DOHH2 (cell line): Measurements from ENCODE around the gene MUC20.
"Not testable (repeated sequence)": the region's sequence is repeated elsewhere in the genome, so short reads cannot be mapped to it uniquely, and the experiment has no call there.

Experiments used
- H3F3A ChIP-seq: fragments of 200-600 bp; sonication (generic), shearing (Covaris generic); 2 replicates; pipeline ENCODE4 v1.6.0; 2016; ENCODE audit warnings: antibody characterized with exemption, mild to moderate bottlenecking; ENCODE audit not compliant: control insufficient read depth, insufficient read depth
- H3K27ac ChIP-seq: fragments of 200-600 bp; sonication (generic); 2 replicates; pipeline ENCODE4 v1.5.1; 2014; ENCODE audit warnings: low read depth, mild to moderate bottlenecking, low read length, moderate library complexity
- H3K27me3 ChIP-seq: fragments of 200-600 bp; sonication (generic); 2 replicates; pipeline ENCODE4 v1.6.1; 2014; ENCODE audit warnings: mild to moderate bottlenecking, low read length, mixed read lengths; ENCODE audit not compliant: control insufficient read depth
- H3K36me3 ChIP-seq: fragments of 200-600 bp; sonication (generic); 2 replicates; pipeline ENCODE4 v1.6.1; 2014; ENCODE audit warnings: mild to moderate bottlenecking, low read length, moderate library complexity, mixed read lengths; ENCODE audit not compliant: control insufficient read depth
- H3K4me1 ChIP-seq: fragments of 200-600 bp; sonication (generic); 2 replicates; pipeline ENCODE4 v1.6.1; 2014; ENCODE audit warnings: mild to moderate bottlenecking, low read length, mixed read lengths; ENCODE audit not compliant: control insufficient read depth
- H3K4me2 ChIP-seq: fragments of 200-600 bp; sonication (generic); 2 replicates; pipeline ENCODE4 v1.6.0; 2014; ENCODE audit warnings: mild to moderate bottlenecking, low read length, moderate library complexity
- H3K4me3 ChIP-seq: fragments of 200-600 bp; sonication (generic); 2 replicates; pipeline ENCODE4 v1.5.1; 2014; ENCODE audit warnings: mild to moderate bottlenecking, low read length, mixed read lengths
- H3K79me2 ChIP-seq: fragments of 200-600 bp; sonication (generic); 2 replicates; pipeline ENCODE4 v1.6.1; 2014; ENCODE audit warnings: mild to moderate bottlenecking, low read length, mixed read lengths; ENCODE audit not compliant: control insufficient read depth
- H3K9me2 ChIP-seq: fragments of 200-600 bp; sonication (generic); replicated peaks from 2 replicates; pipeline ENCODE4 v1.6.1; 2014; ENCODE audit warnings: mild to moderate bottlenecking, low read length, mixed read lengths; ENCODE audit not compliant: control insufficient read depth
- H3K9me3 ChIP-seq: fragments of 200-600 bp; sonication (generic); 2 replicates; pipeline ENCODE4 v1.6.1; 2014; ENCODE audit warnings: antibody characterized with exemption, low read length, mixed read lengths; ENCODE audit not compliant: control insufficient read depth, insufficient read depth
- H4K20me1 ChIP-seq: fragments of 200-600 bp; sonication (generic); 2 replicates; pipeline ENCODE4 v1.6.0; 2014; ENCODE audit warnings: low read depth, mild to moderate bottlenecking, antibody characterized with exemption, low read length, moderate library complexity; ENCODE audit not compliant: control insufficient read depth, insufficient read depth
- CTCF ChIP-seq: fragments of 200-600 bp; sonication (generic); IDR thresholded peaks from one replicate; pipeline ENCODE4 v1.5.1; 2014; ENCODE audit warnings: antibody characterized with exemption, mild to moderate bottlenecking, low read depth, low read length; ENCODE audit not compliant: poor library complexity, severe bottlenecking
- EZH2phosphoT487 ChIP-seq: fragments of 200-600 bp; sonication (generic); IDR thresholded peaks from 2 replicates; pipeline ENCODE4 v1.6.1; 2017; ENCODE audit warnings: borderline replicate concordance, mild to moderate bottlenecking, antibody characterized with exemption, low read length, moderate library complexity, mixed read lengths

MUC20 gene

GRCh38 chr3:195746751-195747150 lies 26.0 kb downstream of the MUC20 start:
- Histone ChIP-seq H3K4me2 (no peak overlapping the region), H3K9me3 (no peaks in the 10 kb centered on the region), H4K20me1 (no peaks in the 10 kb centered on the region), H3K27ac (no peak overlapping the region), H3K4me3 (no peak overlapping the region), H3K4me1 (peaks cover 3% of the 10 kb centered on the region; the same call in 1 of the 2 replicates), H3K36me3 (no peaks in the 10 kb centered on the region), H3F3A (no peaks in the 10 kb centered on the region), H3K27me3 (no peaks in the 10 kb centered on the region), H3K9me2 (no peaks in the 10 kb centered on the region), H3K79me2 (no peaks in the 10 kb centered on the region)
- TF ChIP-seq CTCF (no peak), EZH2phosphoT487 (no peak)

GRCh38 chr3:195748661-195749060 lies 27.9 kb downstream of the MUC20 start:
- H3F3A ChIP-seq, result no peaks in the 10 kb centered on the region
- no peaks in the 10 kb centered on the region for H3K9me2 ChIP-seq
- H3K4me1 ChIP-seq, result peaks cover 3% of the 10 kb centered on the region; the same call in 1 of the 2 replicates
- H3K4me2 ChIP-seq, result no peak overlapping the region
- no peaks in the 10 kb centered on the region for H4K20me1 ChIP-seq
- TF ChIP-seq EZH2phosphoT487, result no peak
- no peak for TF ChIP-seq CTCF
- no peaks in the 10 kb centered on the region for H3K27me3 ChIP-seq
- no peak overlapping the region for H3K4me3 ChIP-seq
- no peaks in the 10 kb centered on the region for H3K9me3 ChIP-seq
- H3K36me3 ChIP-seq, result no peaks in the 10 kb centered on the region
- H3K79me2 ChIP-seq, result no peaks in the 10 kb centered on the region
- no peak overlapping the region for H3K27ac ChIP-seq

- H3K9me2 ChIP-seq, H3K27ac ChIP-seq, H3K4me1 ChIP-seq, H4K20me1 ChIP-seq, H3K9me3 ChIP-seq, H3K4me2 ChIP-seq, H3K4me3 ChIP-seq, H3F3A ChIP-seq, H3K36me3 ChIP-seq, H3K79me2 ChIP-seq, H3K27me3 ChIP-seq: not testable (repeated sequence)
Measured at GRCh38 chr3:195749101-195749500, 28.3 kb downstream of the MUC20 start.

- TF ChIP-seq CTCF (no peak), EZH2phosphoT487 (no peak)
Measured at GRCh38 chr3:195750797-195751520, 30.2 kb downstream of the MUC20 start.

More at GRCh38 chr3:195750797-195751520, 30.2 kb downstream of the MUC20 start:
- H3K4me2 ChIP-seq, result no peak overlapping the region
- peaks cover 3% of the 10 kb centered on the region; the same call in 1 of the 2 replicates for H3K4me1 ChIP-seq
- no peaks in the 10 kb centered on the region for H3K9me2 ChIP-seq
- no peaks in the 10 kb centered on the region for H3K79me2 ChIP-seq
- no peaks in the 10 kb centered on the region for H3K27me3 ChIP-seq
- no peaks in the 10 kb centered on the region for H3F3A ChIP-seq
- no peaks in the 10 kb centered on the region for H3K36me3 ChIP-seq
- no peak overlapping the region for H3K4me3 ChIP-seq
- H3K27ac ChIP-seq, result no peak overlapping the region
- H3K9me3 ChIP-seq, result no peaks in the 10 kb centered on the region
- no peaks in the 10 kb centered on the region for H4K20me1 ChIP-seq
